Spleen (tissue), 7 donors: ENCODE results near the gene SIRPB1.

Experiments
- POLR2A ChIP-seq, 3 donors: fragments of 450-650 bp; IDR thresholded peaks; one replicate each; pipeline ENCODE4 v1.5.1; 2017; ENCODE audit warnings: antibody characterized with exemption in 3 of 3, mild to moderate bottlenecking in 1 of 3
- POLR2AphosphoS5 ChIP-seq, 3 donors: sonication (generic); formaldehyde crosslinking; IDR thresholded peaks; one replicate each; pipeline ENCODE4 v1.5.1; 2017; ENCODE audit warnings: antibody characterized with exemption in 3 of 3
- TF ChIP-seq, protein P1 (sequence below), 11 experiments: fragments of 200-600 bp in 7 of 11; fragments of 450-650 bp in 4 of 11; sonication (generic) in 4 of 11; IDR thresholded peaks in 8 of 11; conservative IDR thresholded peaks in 3 of 11; 1 replicate in 7 of 11; 2 replicates in 4 of 11; pipeline versions ENCODE4 v1.4.0 to v1.8.0; 2016 to 2021; ENCODE audit warnings: antibody characterized with exemption in 11 of 11, inconsistent platforms in 4 of 11, mild to moderate bottlenecking in 1 of 11
- donor health status: DM: no; HTN: no; CAD: no; lungs with moderate emphysema.
- donor health status: DM: no; HTN: no; CAD: no.
- donor health status: DM: no; HTN: no; CAD: no.

DNA sequence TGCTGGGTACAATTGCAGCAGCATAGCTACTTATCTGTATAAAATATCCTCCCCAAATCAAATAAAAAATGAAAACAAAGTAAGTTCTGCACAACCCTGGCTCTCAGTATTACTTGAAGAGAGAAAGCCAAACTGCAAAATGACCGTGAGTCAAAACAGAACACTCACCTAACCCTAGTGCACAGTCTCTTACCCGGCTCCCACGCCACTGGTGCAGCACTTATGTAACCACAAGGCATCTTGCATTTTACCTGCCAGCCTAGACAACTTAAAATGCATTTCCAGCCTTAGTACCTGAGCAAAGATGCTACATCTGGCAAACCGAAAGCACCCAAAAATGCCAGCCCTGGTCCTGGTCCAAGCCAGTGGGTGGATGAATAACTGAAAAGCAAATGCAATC lies 12.4 kb upstream of the SIRPB1 start:
- TF ChIP-seq, protein P1, sequence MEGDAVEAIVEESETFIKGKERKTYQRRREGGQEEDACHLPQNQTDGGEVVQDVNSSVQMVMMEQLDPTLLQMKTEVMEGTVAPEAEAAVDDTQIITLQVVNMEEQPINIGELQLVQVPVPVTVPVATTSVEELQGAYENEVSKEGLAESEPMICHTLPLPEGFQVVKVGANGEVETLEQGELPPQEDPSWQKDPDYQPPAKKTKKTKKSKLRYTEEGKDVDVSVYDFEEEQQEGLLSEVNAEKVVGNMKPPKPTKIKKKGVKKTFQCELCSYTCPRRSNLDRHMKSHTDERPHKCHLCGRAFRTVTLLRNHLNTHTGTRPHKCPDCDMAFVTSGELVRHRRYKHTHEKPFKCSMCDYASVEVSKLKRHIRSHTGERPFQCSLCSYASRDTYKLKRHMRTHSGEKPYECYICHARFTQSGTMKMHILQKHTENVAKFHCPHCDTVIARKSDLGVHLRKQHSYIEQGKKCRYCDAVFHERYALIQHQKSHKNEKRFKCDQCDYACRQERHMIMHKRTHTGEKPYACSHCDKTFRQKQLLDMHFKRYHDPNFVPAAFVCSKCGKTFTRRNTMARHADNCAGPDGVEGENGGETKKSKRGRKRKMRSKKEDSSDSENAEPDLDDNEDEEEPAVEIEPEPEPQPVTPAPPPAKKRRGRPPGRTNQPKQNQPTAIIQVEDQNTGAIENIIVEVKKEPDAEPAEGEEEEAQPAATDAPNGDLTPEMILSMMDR (IDR thresholded peaks at IDR 0.05 in 8 of 11, conservative IDR thresholded peaks at IDR 0.05 in 3 of 11), result no peak
- TF ChIP-seq POLR2AphosphoS5 (IDR thresholded peaks at IDR 0.05) (no peak), POLR2A (IDR thresholded peaks at IDR 0.05) (no peak)
